ENCODE measurements around the gene IGHMBP2. TPM values are rescaled to one million over a fixed set of nuclear protein-coding genes. Genes with fewer than 3 reads are reported as not detected.

Gene IGHMBP2
- total and polyA plus RNA-seq, 2 of the 8 experiments (the other 6 are each of a cell fraction or from before 2014, with no cell fraction given) = 8.4 to 17.6 TPM

DNA sequence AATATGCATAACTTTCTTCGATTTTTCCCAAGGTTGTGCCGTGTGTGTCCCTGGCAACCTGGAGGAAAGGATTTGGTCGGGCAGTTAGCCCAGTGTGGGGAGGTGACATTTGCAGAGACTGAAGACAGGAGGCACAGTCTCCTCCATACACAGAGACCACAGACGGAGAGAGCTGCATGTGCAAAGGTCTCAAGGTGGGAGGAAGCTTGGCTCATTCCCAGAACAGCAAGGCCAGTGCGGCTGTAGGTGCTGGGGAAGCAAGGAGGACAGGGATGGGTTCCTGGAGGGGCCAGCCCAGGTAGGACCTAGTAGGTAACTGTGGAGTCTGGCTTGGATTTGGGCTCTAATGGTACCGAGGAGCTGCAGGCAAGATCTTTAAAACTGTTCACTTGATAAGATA lies 41.3 kb upstream of the IGHMBP2 start:
- Histone ChIP-seq H2BK20ac (ENCODE audit: low read length) (no peak overlapping the region), H3K27me3 (replicated peaks in 1 of 4; ENCODE audit: control insufficient read depth in 3 of 4, extremely low read depth in 1 of 4, insufficient read depth in 3 of 4, low read length in 3 of 4) (no peaks in the 10 kb centered on the region), H3K4ac (replicated peaks; ENCODE audit: insufficient read length, low read depth, low read length) (no peak overlapping the region), H3K9ac (replicated peaks in 1 of 4; ENCODE audit: extremely low read depth in 1 of 4, low read depth in 3 of 4, low read length in 3 of 4) (no peak overlapping the region), H2AK5ac (ENCODE audit: low read depth, low read length) (no peak overlapping the region), H3K4me2 (ENCODE audit: insufficient read depth in 1 of 2, low read depth in 2 of 2, low read length in 2 of 2) (no peak overlapping the region), H2BK12ac (ENCODE audit: low read depth, low read length) (no peak overlapping the region), H2BK120ac (replicated peaks; ENCODE audit: low read depth, low read length) (no peak overlapping the region), H3K36me3 (ENCODE audit: control insufficient read depth in 2 of 4, insufficient read depth in 4 of 4, low read length in 3 of 4) (no peaks in the 10 kb centered on the region), H3K23me2 (ENCODE audit: low read depth, low read length) (no peaks in the 10 kb centered on the region), H3K27ac (ENCODE audit: low read depth, low read length) (no peak overlapping the region), H4K20me1 (replicated peaks in 1 of 2; ENCODE audit: control insufficient read depth in 1 of 2, insufficient read depth in 2 of 2, low read length in 2 of 2) (no peaks in the 10 kb centered on the region), H4K5ac (ENCODE audit: insufficient read length, low read depth, low read length) (no peak overlapping the region), H3K14ac (ENCODE audit: insufficient read length) (no peak overlapping the region), H3K56ac (replicated peaks; ENCODE audit: insufficient read length, low read depth, low read length) (no peak overlapping the region), H3K9me3 (ENCODE audit: insufficient read depth in 2 of 2, low read depth in 1 of 2, low read length in 1 of 2) (peaks cover 0 to 6% of the 10 kb centered on the region in 2 experiments; a peak in 1 of 4 replicates), H4K91ac (replicated peaks; ENCODE audit: insufficient read length, low read length) (no peak overlapping the region), H3K4me3 (ENCODE audit: extremely low read depth in 1 of 4, insufficient read depth in 2 of 4, low read depth in 3 of 4, low read length in 4 of 4) (no peak overlapping the region), H3K79me2 (ENCODE audit: control insufficient read depth in 1 of 2, insufficient read depth in 2 of 2, low read length in 2 of 2) (no peaks in the 10 kb centered on the region), H3K23ac (ENCODE audit: insufficient read length) (no peak overlapping the region), H4K8ac (ENCODE audit: extremely low read depth, insufficient read depth, low read length) (no peak overlapping the region; the same call in 1 of the 2 replicates), H3K18ac (ENCODE audit: extremely low read depth, low read length) (no peak overlapping the region), H2BK15ac (ENCODE audit: low read length) (no peak overlapping the region), H2BK5ac (ENCODE audit: low read depth, low read length) (no peak overlapping the region), H3K79me1 (ENCODE audit: low read depth, low read length) (no peaks in the 10 kb centered on the region), H2AFZ (ENCODE audit: low read length) (no peak overlapping the region), H3K4me1 (replicated peaks in 1 of 4; ENCODE audit: control insufficient read depth in 3 of 4, insufficient read depth in 4 of 4, low read length in 3 of 4) (peaks cover 0 to 3% (median under 1%) of the 10 kb centered on the region in 4 experiments; a peak in 1 of 7 replicates)
- no peak for FAIRE-seq
- DNase-seq (ENCODE audit: low read depth in 1 of 2, low spot score in 2 of 2) = no peak
- ChIA-PET CTCF (ENCODE audit: partially characterized antibody) (no interaction called here), POLR2A (ENCODE audit: partially characterized antibody) (no interaction called here)
- 96% methylated on average over 6 of the region's 6 CpGs; no CpG with 5 or more reads in 1 of the 2 experiments for WGBS, 2 experiments (ENCODE audit: extremely low coverage in 1 of 2, insufficient coverage in 1 of 2, insufficient read length in 1 of 2, insufficient replicate concordance in 2 of 2, low coverage in 1 of 2, low lambda C conversion rate in 2 of 2, missing lambda C conversion rate in 1 of 2)
- TF ChIP-seq BACH1 (IDR thresholded peaks at IDR 0.05; ENCODE audit: low read length) = no peak
- TF ChIP-seq RFX5 (IDR thresholded peaks at IDR 0.05; ENCODE audit: borderline replicate concordance, low read depth, low read length) = no peak
- TF ChIP-seq, protein P1, sequence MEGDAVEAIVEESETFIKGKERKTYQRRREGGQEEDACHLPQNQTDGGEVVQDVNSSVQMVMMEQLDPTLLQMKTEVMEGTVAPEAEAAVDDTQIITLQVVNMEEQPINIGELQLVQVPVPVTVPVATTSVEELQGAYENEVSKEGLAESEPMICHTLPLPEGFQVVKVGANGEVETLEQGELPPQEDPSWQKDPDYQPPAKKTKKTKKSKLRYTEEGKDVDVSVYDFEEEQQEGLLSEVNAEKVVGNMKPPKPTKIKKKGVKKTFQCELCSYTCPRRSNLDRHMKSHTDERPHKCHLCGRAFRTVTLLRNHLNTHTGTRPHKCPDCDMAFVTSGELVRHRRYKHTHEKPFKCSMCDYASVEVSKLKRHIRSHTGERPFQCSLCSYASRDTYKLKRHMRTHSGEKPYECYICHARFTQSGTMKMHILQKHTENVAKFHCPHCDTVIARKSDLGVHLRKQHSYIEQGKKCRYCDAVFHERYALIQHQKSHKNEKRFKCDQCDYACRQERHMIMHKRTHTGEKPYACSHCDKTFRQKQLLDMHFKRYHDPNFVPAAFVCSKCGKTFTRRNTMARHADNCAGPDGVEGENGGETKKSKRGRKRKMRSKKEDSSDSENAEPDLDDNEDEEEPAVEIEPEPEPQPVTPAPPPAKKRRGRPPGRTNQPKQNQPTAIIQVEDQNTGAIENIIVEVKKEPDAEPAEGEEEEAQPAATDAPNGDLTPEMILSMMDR (IDR thresholded peaks at IDR 0.05; ENCODE audit: control extremely low read depth in 1 of 3, insufficient read depth in 1 of 3, low read depth in 1 of 3, low read length in 3 of 3) = no peak
- TF ChIP-seq RAD21 (IDR thresholded peaks at IDR 0.05 in 1 of 2, conservative IDR thresholded peaks at IDR 0.05 in 1 of 2; ENCODE audit: low read depth in 2 of 2, low read length in 2 of 2) = no peak
- no peak for TF ChIP-seq GTF2F1 (IDR thresholded peaks at IDR 0.05; ENCODE audit: borderline replicate concordance, low read depth, low read length)
- no peak for TF ChIP-seq BRCA1 (IDR thresholded peaks at IDR 0.05; ENCODE audit: low read depth, low read length)
- no peak for TF ChIP-seq ASH2L (IDR thresholded peaks at IDR 0.05; ENCODE audit: low read length)
- TF ChIP-seq SP2 (IDR thresholded peaks at IDR 0.05; ENCODE audit: low read length) = no peak
- TF ChIP-seq, protein P2, sequence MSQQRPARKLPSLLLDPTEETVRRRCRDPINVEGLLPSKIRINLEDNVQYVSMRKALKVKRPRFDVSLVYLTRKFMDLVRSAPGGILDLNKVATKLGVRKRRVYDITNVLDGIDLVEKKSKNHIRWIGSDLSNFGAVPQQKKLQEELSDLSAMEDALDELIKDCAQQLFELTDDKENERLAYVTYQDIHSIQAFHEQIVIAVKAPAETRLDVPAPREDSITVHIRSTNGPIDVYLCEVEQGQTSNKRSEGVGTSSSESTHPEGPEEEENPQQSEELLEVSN (IDR thresholded peaks at IDR 0.05) = no peak
- TF ChIP-seq SIN3A (conservative IDR thresholded peaks at IDR 0.05 in 1 of 2, IDR thresholded peaks at IDR 0.05 in 1 of 2; ENCODE audit: low read depth in 1 of 2, low read length in 2 of 2) = no peak

Data from H1 (cell line).